NOMO-1 (cell line): Measurements from ENCODE around the gene EFS.

Source experiments
- DNase-seq, 2 experiments: peaks; one replicate each; lab custom pipeline; 2025; ENCODE audit not compliant: unreplicated experiment in 2 of 2; lab: John Stamatoyannopoulos, UW

Gene EFS

GRCh38 chr14:23307687-23308644 lies 57.0 kb downstream of the EFS start:
- DNase-seq = no peak

- DNase-seq = no peak
These were observed 57.8 kb downstream of the EFS start for GRCh38 chr14:23307146-23307530.

GRCh38 chr14:23306412-23307145 lies 58.4 kb downstream of the EFS start, which contains the start of gene BCL2L2:
Gene BCL2L2, plus strand, starts transcription at chr14:23306833. Its CDS starts 935 bp downstream, at chr14:23307768.
- peak; percentile 56 to 76 for DNase-seq
